Ovary (tissue), 9 donors: Measurements from ENCODE around the gene KRTAP5-6. TPM values are rescaled to one million over a fixed set of nuclear protein-coding genes. Genes with fewer than 3 reads are reported as not detected.
A peak's percentile ranks its signal among the peaks of the same experiment; 100 is the strongest.

Source experiments
- DNase-seq, 5 donors: peaks; one replicate each; pipeline ENCODE4 v3.0.0-alpha.2; 2019 to 2020
- H3K27ac ChIP-seq, 2 donors: fragments of 200-600 bp; one replicate each; pipeline versions ENCODE4 v1.5.1 to v1.8.0; 2019 to 2022
- H3K27me3 ChIP-seq: fragments of 200-600 bp; one replicate; pipeline ENCODE4 v1.8.0; 2022
- H3K36me3 ChIP-seq: fragments of 200-600 bp; sonication (generic); one replicate; pipeline ENCODE4 v1.5.1; 2019
- H3K4me1 ChIP-seq: one replicate; pipeline ENCODE4 v1.8.1; 2013; ENCODE audit warnings: mild to moderate bottlenecking, moderate library complexity; ENCODE audit not compliant: insufficient read depth
- H3K4me3 ChIP-seq: fragments of 200-600 bp; sonication (generic); one replicate; pipeline ENCODE4 v1.5.1; 2017
- H3K9me3 ChIP-seq, 2 donors: fragments of 200-600 bp in 1 of 2; sonication (generic) in 1 of 2; one replicate each; pipeline versions ENCODE4 v1.5.1 to v1.8.1; 2013 to 2019; ENCODE audit warnings: mild to moderate bottlenecking in 1 of 2, moderate library complexity in 1 of 2
- EP300 ChIP-seq: sonication (generic); formaldehyde crosslinking; IDR thresholded peaks from one replicate; pipeline ENCODE4 v1.6.1; 2017; ENCODE audit warnings: antibody characterized with exemption
- POLR2A ChIP-seq: fragments of 450-650 bp; IDR thresholded peaks from one replicate; pipeline ENCODE4 v1.6.1; 2017; ENCODE audit warnings: antibody characterized with exemption, mild to moderate bottlenecking, moderate library complexity
- WGBS, 3 donors: extraction: QIAGEN DNeasy Blood & Tissue Kit in 1 of 3; methylation state at CpG; one replicate each; pipeline versions ENCODE4 v1.1.5 to v1.1.7; 2013 to 2017; 5-methylcytosine and 5-hydroxymethylcytosine counted together
- intact Hi-C, 4 donors: fragments of 100-400 bp; cut with DNase I; formaldehyde crosslinking; loops; one replicate each; pipeline versions ENCODE4 v1.11.0 to v1.15.1; 2022 to 2023
- polyA plus RNA-seq, 2 donors: library from polyadenylated mRNA; stranded (reverse); fragments of 200-250 nt in 1 of 2; fragments of 350-450 nt in 1 of 2; fragmentation: Illumina TruSeq in 1 of 2; extraction: RNeasy Lipid Tissue Mini Kit (QIAGEN cat#74804) in 1 of 2; gene quantifications; one replicate each; pipeline ENCODE4 v1.2.3, GENCODE V29; 2013 to 2014
- total RNA-seq, 7 donors: library from RNA; depleted of rRNA in 2 of 7; stranded (reverse); fragments of >200 nt in 2 of 7; fragmentation: NEBNext Ultra II Directional in 3 of 7; extraction: Animal tissue kit (Norgen Biotek cat#: 25700) in 3 of 7; gene quantifications; one replicate each; pipeline versions ENCODE4 v1.1.0 to v1.2.4, GENCODE V29; 2016 to 2023
- TF ChIP-seq, protein P1 (sequence below), 3 donors: fragments of 450-650 bp in 2 of 3; fragments of 200-600 bp in 1 of 3; IDR thresholded peaks; one replicate each; pipeline versions ENCODE4 v1.5.1 to v1.8.0; 2016 to 2022; ENCODE audit warnings: antibody characterized with exemption in 3 of 3, mild to moderate bottlenecking in 1 of 3
- donor health status: DM: no; HTN: no; CAD: no; lungs with moderate emphysema.
- donor health status: DM: no; HTN: no; CAD: no.
- donor health status: Bipolar disorder and iron deficiency.
- donor health status: DM: yes; HTN: yes; CAD: no.
- donor health status: DM: no; HTN: no; CAD: no.
- donor health status: DM: yes; HTN: yes; CAD: no.

Gene KRTAP5-6
- total and polyA plus RNA-seq, 9 donors, result not detected

DNA sequence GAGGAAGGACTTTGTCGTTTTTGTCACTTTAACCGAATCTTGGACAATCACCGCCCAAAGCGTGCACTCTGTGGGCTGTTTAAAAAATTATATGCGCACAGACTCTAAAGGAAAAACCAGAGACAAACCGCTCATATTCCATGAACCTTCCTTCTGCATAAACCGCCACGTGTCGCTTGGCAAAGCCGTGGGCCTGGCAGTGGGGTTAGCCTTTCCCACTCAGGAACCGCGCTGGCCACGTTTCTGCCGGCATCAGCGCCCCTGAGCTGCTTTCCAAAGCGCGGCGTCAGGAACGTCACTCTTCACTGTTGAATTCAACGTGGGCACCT lies 44.6 kb upstream of the KRTAP5-6 start:
- no peaks in the 10 kb centered on the region for H3K27me3 ChIP-seq
- TF ChIP-seq EP300, result no peak
- TF ChIP-seq, protein P1, sequence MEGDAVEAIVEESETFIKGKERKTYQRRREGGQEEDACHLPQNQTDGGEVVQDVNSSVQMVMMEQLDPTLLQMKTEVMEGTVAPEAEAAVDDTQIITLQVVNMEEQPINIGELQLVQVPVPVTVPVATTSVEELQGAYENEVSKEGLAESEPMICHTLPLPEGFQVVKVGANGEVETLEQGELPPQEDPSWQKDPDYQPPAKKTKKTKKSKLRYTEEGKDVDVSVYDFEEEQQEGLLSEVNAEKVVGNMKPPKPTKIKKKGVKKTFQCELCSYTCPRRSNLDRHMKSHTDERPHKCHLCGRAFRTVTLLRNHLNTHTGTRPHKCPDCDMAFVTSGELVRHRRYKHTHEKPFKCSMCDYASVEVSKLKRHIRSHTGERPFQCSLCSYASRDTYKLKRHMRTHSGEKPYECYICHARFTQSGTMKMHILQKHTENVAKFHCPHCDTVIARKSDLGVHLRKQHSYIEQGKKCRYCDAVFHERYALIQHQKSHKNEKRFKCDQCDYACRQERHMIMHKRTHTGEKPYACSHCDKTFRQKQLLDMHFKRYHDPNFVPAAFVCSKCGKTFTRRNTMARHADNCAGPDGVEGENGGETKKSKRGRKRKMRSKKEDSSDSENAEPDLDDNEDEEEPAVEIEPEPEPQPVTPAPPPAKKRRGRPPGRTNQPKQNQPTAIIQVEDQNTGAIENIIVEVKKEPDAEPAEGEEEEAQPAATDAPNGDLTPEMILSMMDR (IDR thresholded peaks at IDR 0.05), result no peak
- no peak for TF ChIP-seq POLR2A
- no peak overlapping the region for H3K27ac ChIP-seq
- H3K9me3 ChIP-seq, result no peaks in the 10 kb centered on the region
- H3K4me1 ChIP-seq, result no peaks in the 10 kb centered on the region
- DNase-seq, result no peak
- 46 to 52% (median 48%) methylated on average over 20 of the region's 20 CpGs for WGBS, 3 donors
- H3K36me3 ChIP-seq, result no peaks in the 10 kb centered on the region
- intact Hi-C loops, result loop anchor here in 3 of 4 donors (5.0 to 10.0 kb wide), 4 partner anchors 40 to 502 kb away; partner anchors contain the start of genes SYT8 (in 1 of the 3) and TNNI2 (in 1 of the 3)
- no peak overlapping the region for H3K4me3 ChIP-seq

DNA sequence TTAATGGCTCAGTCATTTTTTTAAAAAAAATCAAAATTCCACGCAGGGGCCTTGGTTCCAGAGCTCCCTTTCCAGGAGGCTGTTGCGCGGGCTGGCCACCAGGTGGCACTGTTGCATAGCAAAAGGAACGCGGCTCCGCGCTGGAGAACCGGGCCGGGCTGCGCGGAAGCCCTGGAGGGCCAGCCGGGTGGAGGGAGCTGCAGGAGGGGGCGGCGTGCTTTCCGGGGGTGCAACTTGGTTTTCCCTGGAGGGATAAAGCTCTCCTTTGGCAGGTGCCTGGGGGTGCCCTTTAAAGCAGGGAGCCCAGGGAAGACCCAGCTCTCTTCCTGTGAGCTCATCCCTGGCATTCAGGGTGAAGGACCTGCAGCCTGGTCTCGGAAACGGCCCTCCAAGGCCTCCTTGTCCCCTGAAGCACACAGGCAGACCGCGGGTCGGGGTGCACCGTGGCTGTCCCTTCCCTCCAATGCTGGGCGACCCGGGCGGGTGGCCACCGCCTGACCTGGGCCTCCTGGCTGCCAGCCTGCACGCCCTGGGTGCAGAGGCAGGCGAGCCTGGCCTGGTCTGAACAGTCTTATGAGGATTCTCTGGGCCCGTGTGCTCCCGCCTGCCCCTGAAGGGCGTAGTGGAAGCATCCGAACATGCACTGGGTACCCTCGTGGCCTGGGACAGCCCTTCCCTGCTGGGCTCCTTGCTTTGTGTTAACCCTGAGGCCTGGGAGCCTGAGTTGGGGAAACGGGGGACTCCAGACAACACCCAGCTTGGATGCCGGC lies 44.0 kb upstream of the KRTAP5-6 start:
- no peak overlapping the region for H3K27ac ChIP-seq
- H3K27me3 ChIP-seq, result no peaks in the 10 kb centered on the region
- no peak overlapping the region for H3K4me3 ChIP-seq
- no peak for TF ChIP-seq EP300
- TF ChIP-seq, protein P1 (IDR thresholded peaks at IDR 0.05), result peak; percentile 81 to 91 (median 84)
- H3K9me3 ChIP-seq, result no peaks in the 10 kb centered on the region
- H3K4me1 ChIP-seq, result no peaks in the 10 kb centered on the region
- intact Hi-C loops, result loop anchor here in 3 of 4 donors (5.0 to 10.0 kb wide), 4 partner anchors 39 to 502 kb away; partner anchors contain the start of genes SYT8 (in 1 of the 3) and TNNI2 (in 1 of the 3)
- H3K36me3 ChIP-seq, result no peaks in the 10 kb centered on the region
- 34 to 36% (median 34%) methylated on average over 31 to 34 of the region's 34 CpGs for WGBS, 3 donors
- peak; percentile 62 to 85 (median 77) for DNase-seq

GRCh38 chr11:1653541-1654387 lies 43.2 kb upstream of the KRTAP5-6 start:
- H3K36me3 ChIP-seq, result no peaks in the 10 kb centered on the region
- H3K9me3 ChIP-seq, result no peaks in the 10 kb centered on the region
- no peaks in the 10 kb centered on the region for H3K4me1 ChIP-seq
- WGBS, 3 donors, result 88 to 89% (median 88%) methylated on average over 14 of the region's 14 CpGs
- intact Hi-C loops, result loop anchor here in 3 of 4 donors (5.0 to 10.0 kb wide), 4 partner anchors 39 to 501 kb away; partner anchors contain the start of genes SYT8 (in 1 of the 3) and TNNI2 (in 1 of the 3)
- H3K27me3 ChIP-seq, result no peaks in the 10 kb centered on the region
- no peak for TF ChIP-seq EP300
- TF ChIP-seq, protein P1 (IDR thresholded peaks at IDR 0.05), result no peak
- no peak for TF ChIP-seq POLR2A
- H3K27ac ChIP-seq, result no peak overlapping the region
- no peak overlapping the region for H3K4me3 ChIP-seq
- no peak for DNase-seq

- no peak for DNase-seq
- Histone ChIP-seq H3K27ac (no peak overlapping the region), H3K4me3 (no peak overlapping the region), H3K4me1 (no peaks in the 10 kb centered on the region), H3K36me3 (no peaks in the 10 kb centered on the region), H3K9me3 (no peaks in the 10 kb centered on the region), H3K27me3 (no peaks in the 10 kb centered on the region)
- TF ChIP-seq EP300 (no peak), POLR2A (no peak)
- TF ChIP-seq, protein P1 (IDR thresholded peaks at IDR 0.05), result no peak
- intact Hi-C loops, result loop anchor here in 3 of 4 donors (5.0 to 10.0 kb wide), 4 partner anchors 38 to 500 kb away; partner anchors contain the start of genes SYT8 (in 1 of the 3) and TNNI2 (in 1 of the 3)
- WGBS, 3 donors, result 32 to 54% (median 42%) methylated on average over 21 of the region's 21 CpGs
These were observed 42.4 kb upstream of the KRTAP5-6 start for GRCh38 chr11:1654388-1655167.
